GM13976 (cell line): ENCODE data around the gene ARAP2.
A peak's percentile ranks its signal among the peaks of the same experiment; 100 is the strongest.

Experiments
- DNase-seq: peaks from one replicate; pipeline ENCODE4 v3.0.0; 2012; ENCODE audit warnings: low spot score
- in situ Hi-C: fragments of 300-500 bp; cut with MboI; formaldehyde crosslinking; loops from one replicate; pipeline ENCODE4 v1.12.0; 2022; ENCODE audit warnings: low sequenced_read_pairs, mixed read lengths, inconsistent platforms; ENCODE audit not compliant: unreplicated experiment
- TF ChIP-seq, protein P1 (sequence below): IDR thresholded peaks from 2 replicates; pipeline ENCODE4 v1.5.1; 2012; ENCODE audit warnings: borderline replicate concordance, mild to moderate bottlenecking; ENCODE audit not compliant: insufficient read depth; ENCODE audit errors: extremely low read depth, missing control alignments, control extremely low read depth

The ARAP2 gene

DNA sequence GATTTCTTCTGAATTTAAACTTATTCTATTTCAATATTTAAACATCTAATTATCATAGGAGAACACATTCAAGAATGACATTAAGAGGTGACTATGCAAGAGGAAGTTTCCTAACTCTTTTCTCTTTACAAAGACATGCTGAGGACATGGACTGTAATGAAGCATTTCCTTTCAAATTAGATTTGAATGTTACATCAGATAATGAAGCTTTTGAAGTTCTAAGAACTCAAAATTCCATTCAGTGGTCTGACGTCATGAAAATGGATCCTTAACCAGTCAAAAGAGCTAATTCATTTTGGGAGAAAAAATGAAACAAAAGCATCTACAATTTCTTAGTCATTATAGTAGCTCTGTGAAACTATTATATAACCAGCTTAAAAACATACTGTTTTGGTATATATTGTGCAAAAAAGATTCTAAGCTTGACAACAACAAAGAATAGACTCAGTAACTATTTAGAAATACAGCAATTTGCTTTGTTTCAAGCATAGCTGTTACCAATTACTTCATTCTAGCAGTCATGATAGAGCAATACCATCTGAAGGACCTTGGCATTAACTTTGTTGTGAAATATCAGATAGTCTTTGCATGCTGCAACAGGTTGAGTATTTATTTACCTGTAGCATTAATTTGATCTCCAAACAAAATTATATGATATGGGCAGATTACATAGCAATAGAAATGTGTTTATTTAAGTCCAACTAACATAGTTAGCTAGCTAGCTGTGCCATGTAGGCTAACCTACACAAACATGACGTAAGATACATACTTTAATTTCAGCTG lies 23.4 kb upstream of the ARAP2 start:
- DNase-seq: no peak
- in situ Hi-C loops: no loop called here
- TF ChIP-seq, protein P1, sequence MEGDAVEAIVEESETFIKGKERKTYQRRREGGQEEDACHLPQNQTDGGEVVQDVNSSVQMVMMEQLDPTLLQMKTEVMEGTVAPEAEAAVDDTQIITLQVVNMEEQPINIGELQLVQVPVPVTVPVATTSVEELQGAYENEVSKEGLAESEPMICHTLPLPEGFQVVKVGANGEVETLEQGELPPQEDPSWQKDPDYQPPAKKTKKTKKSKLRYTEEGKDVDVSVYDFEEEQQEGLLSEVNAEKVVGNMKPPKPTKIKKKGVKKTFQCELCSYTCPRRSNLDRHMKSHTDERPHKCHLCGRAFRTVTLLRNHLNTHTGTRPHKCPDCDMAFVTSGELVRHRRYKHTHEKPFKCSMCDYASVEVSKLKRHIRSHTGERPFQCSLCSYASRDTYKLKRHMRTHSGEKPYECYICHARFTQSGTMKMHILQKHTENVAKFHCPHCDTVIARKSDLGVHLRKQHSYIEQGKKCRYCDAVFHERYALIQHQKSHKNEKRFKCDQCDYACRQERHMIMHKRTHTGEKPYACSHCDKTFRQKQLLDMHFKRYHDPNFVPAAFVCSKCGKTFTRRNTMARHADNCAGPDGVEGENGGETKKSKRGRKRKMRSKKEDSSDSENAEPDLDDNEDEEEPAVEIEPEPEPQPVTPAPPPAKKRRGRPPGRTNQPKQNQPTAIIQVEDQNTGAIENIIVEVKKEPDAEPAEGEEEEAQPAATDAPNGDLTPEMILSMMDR: no peak

DNA sequence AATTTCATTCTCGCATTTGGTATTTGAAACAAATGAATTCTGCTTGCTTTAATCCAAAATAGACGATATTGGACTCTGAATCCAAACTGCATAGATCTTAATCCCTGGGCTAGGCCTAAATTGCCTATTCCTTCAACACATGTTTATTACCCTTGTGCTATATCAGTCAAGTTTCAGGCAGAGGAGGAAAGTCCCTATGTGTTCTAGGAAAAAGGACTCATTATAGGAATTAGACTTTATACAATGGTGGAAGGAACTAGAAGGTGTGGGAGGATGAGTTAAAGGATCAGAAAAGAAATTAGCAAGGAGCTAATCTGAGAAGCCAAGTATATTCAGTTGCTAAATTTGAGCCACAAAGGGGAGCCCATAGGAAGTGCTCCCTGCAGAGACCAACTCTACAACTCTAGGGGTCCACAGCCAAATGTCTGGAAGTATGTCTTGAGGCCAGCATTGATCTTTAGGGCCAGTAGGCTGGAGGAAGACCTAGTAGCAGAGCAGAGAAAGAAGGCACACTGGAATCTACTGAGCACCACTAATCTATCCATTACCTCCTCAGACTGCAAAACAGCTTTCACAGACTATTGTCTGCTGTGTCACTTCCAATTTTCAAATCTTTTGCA lies 20.0 kb upstream of the ARAP2 start:
- no peak for DNase-seq

DNA sequence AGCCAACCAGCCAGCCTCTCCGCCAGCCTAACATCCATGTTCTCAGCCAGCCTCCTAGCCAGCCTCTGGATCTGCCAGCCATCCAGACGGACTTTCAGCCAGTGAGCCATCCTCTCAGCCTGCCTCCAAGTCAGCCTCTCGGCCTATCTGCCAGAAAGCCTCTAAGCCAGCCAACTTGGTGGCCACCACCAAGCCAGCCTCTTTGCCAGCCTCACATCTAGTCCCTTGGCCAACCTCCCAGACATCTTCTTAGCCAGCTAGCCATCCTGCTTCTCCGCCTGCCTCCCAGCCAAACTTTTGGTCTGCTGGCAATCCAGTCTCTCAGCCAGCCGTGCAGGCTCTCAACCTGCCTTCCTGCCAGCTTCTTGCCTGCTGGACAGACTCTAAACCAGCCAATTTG lies 16.4 kb upstream of the ARAP2 start:
- no peak for DNase-seq
- TF ChIP-seq, protein P1: no peak
- in situ Hi-C loops: no loop called here

More for the DNA sequence above, 20.0 kb upstream of the ARAP2 start:
- in situ Hi-C loops: no loop called here
- TF ChIP-seq, protein P1: no peak

DNA sequence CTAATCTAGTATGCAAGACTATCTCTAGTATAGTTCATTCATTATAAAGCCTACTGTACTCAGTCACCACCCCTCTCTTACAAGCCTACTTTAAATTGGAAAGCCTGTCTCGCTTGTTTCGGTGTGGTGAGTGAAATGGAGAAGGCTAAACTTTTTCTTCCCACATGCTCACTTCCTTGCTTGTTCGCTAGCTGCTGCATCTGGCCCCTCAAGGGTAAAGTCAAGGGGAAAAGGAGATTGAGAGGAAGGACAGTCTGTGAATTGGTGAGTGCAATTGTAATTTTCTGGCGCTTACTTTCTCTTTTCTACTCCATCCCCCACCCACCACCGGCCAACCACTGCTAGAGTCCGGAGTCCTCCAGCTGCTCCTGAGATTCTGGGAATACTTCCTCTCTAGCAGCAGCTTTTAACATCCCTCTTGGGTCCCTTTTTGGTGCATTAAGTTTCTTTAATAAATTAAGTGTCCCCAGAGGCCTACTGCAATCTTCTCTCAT lies 12.1 kb upstream of the ARAP2 start:
- peak; percentile 20 for DNase-seq

DNA sequence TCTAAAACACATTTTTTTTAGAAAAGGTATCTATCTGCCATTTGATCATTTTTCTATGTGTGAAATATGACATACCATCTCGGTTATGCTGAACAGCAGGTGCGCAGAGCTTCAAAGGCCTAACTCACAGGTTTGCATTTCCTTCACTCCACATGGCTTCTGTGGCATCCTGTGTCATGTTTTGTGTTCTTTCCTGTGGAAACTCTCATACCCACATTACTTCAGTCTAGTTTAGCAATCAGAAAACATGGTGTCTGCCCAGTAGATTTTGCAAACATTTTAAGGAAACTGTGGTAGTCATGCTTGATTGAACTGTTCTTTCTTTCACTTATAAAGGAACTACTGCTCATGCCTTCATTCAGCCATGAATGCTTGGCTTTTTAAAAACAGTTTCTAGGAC lies 11.3 kb upstream of the ARAP2 start:
- peak; percentile 34 for DNase-seq
- TF ChIP-seq, protein P1: no peak
- in situ Hi-C loops: no loop called here

More for the DNA sequence above, 12.1 kb upstream of the ARAP2 start:
- TF ChIP-seq, protein P1: no peak
- in situ Hi-C loops: no loop called here

DNA sequence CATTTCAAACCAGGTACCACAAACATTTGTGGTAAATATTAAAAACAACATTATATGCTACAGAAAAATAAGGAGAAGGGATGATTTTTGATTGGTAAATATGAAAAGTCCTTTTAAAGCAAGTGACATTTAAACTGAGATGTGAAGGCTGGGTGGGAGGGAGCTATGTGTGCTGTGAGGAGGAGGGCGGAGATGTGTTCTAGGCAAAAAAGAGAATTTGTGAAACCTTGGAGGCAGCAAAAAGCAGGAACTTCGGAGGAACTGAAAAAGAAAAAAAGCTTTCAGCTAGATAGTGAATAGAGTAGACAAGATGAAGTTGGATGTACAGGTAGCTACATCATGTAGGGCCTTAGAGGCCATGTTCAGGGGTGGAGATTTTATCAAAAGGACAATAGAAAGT lies 10.1 kb upstream of the ARAP2 start:
- no peak for DNase-seq
- TF ChIP-seq, protein P1: no peak
- in situ Hi-C loops: no loop called here
